Measurements from ENCODE around the gene CHKB.

Gene CHKB

DNA sequence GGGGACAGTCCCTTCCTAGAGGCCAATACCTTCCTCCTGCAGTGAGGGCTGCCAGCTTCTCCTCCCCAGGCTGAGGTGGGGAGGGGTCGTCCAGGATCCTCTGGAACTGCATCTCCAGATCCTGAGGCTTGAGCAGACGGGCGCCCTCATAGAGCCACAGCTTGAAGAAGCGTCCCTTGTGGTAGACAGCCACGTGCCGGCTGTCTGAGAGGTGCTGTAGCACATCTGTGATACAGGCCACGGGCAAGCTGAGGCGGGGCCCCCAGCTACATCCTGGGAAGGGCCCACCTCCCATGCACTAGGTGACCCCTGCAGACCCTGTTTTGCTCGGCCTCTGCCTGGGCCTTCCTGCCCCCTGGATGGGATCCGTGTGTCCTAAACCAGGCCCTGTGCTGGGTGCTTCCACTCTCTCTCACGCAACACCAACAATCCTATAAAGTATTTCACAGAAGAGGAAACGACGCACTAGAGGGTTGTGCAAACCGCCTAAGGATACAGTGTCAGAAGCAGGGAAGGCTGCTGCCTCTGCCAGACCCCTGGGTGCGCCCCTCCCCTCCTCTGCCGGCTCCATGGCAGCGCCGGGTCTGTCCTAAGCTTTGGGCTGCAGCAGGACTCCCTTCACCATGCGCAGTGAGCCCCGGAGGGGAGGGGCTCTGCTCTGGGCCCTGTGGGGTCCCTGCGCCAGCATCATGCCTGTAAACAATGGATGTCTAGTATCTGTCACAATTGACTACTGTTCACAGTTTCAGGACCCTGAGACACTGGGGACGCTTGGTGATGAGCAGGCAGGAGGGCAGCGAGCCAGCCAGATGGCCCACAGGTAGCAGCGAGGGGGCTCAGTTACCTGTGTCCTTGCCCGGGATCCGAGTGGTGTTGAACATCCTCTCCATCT, 8.9 kb downstream of the CHKB start:
- DNase-seq (ENCODE audit: low spot score) = no peak

DNA sequence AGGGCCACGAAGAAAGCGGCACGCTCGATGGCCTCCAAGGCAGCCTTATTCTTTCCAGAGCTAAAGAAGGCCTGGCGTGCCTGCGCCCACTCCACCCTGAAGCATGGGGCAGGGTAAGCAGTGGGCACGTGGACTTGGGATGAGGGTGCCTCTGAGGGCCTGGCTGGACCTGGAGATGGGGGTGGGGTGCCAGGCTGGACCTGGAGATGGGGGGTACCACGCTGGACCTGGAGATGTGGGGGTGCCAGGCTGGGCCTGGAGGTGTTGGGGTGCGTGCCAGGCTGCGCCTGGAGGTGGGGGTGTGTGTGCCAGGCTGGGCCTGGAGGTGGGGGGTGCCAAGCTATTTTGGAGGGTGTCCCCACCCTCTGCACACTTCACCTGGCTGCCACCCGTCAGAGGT, 9.7 kb downstream of the CHKB start:
- no peak for DNase-seq (ENCODE audit: low spot score)

DNA sequence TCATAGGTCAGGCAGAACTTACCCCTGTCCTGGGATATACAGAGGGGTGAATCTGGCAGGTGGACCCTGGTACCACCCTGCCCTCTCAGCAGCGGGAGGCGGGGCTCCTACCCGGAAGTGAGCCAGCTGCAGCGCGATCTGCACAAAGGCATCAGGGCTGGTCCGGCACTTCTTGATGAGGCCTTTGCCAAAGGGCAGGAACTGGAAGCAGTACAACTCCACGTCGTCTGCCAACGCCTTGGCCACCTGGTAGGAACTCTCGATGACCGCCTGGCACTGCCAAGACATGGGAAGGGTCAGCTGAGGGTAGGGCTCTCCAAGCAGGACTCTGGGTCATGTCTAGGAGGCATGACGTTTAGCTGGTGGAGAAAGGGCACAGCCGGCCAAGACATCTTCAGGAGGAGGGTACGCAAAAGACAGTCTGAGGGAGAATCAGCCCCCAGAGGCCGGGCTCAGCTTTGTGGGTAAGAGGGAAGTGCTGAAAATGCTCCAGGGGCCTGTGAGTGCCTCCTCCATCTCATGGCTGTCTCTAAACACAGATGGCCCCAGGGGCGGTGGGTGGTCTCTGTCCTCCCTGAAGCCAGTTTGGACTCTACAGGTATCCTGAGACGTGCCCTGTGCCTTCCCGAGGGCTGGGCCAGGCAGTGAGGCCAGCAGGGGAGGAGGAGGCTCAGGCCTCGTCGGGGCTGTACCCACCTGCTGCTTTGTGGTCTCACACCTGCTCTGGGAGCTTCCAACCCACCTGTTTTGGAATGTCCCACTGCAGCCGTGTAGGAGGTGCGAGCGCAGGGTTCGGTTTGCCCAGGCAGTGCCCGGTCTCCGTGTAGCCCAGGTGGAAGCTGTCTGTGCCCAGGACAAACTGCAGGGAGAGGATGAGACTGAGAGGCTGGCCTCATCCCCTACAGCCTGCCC, 11.1 kb downstream of the CHKB start:
- no peak for DNase-seq (ENCODE audit: low spot score)

DNA sequence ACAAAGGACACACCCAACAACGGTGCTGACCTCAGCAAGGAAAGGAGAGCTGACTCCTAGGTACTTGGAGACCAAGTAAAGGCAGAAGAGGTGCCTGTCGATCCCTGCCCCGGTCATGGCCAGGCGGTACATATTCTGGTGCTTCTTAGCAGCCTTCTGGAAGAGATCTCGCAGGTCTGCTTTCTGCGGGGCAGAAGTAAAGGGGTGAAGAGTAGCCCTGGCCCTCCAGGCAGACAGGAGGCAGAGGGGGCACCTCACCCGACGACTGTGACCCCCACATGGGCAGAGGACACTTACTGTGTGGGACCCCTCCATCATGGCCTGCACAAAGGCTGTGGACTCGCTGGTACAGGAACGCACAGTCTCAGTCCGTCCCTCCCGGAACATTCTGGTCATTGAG, 11.8 kb downstream of the CHKB start:
- DNase-seq (ENCODE audit: low spot score) = no peak

- no peak for DNase-seq (ENCODE audit: low spot score)
Measured at GRCh38 chr22:50569896-50570535, 12.6 kb downstream of the CHKB start.

- no peak for DNase-seq (ENCODE audit: low spot score)
Measured at GRCh38 chr22:50569041-50569459, 13.6 kb downstream of the CHKB start.

- no peak for DNase-seq (ENCODE audit: low spot score)
Measured at GRCh38 chr22:50568626-50569025, 14.0 kb downstream of the CHKB start.

DNA sequence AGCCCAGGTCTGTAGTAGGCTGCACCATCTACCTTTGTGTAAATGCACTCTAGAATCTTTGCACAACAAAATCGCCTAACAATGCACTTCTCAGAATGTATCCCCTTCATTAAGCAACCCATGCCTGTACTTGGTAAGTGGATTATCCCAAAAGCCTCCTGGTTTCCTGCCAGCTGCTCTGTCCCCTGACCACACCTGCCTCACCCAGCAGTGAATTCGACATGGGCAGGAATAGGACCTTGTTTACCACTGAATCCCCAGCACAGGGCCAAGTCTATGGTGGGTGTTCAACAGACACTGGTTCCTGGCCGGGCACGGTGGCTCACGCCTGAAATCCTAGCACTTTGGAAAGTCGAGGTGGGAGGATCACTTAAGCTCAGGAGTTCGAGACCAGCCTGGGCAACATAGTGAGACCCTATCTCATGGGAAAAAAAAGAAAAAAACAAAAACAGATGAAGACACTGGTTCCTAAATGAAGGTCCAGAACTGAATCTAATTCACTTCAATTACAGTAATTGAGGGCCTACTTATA, 14.9 kb downstream of the CHKB start:
- no peak for DNase-seq (ENCODE audit: low spot score)

- no peak for DNase-seq (ENCODE audit: low spot score)
Measured at GRCh38 chr22:50564289-50564688, 18.4 kb downstream of the CHKB start.

- no peak for DNase-seq (ENCODE audit: low spot score)
Measured at GRCh38 chr22:50563413-50564160, 19.1 kb downstream of the CHKB start.

DNA sequence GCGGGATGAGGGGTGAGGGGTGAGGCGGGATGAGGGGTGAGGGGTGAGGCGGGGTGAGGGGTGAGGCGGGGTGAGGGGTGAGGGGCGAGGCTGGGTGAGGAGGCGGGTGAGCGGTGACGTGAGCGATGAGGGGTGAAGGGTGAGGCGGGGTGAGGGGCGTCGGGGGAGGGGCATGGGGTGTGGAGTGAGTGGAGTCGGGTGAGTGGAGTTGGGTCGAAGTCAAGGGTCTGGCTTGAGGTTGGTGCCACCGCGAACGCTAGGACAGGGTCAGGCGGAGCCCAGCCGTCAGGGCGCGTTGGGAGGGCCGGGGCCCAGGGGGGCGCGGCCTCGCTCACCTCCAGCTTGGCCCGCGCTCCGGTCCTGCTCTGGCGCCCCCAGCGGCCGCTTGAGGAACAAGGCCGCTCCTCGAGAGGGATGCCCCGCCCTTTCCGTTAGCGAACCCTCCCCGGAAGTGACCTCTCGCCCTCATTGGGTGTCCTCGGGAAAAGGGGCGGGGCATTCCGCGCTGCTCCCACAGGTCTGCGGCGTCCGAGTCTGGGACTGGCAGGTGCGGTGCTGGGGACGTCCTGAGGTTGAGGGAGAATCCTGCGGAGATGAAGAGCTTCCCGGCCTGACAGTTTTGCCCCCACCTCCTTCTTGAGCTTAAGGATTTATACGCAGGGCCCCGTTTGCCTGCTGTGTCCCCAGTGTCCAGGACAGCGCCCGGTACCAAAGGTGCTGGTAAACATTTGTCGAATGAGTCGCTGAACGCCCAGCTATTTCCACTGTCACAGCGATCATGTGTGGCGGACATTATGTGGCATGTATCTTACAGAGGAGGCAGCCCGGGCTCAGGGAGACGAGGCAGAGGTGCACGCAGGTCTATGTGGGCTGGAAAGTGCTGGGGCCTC, 19.9 kb downstream of the CHKB start, which contains the start of gene SYCE3:
Gene SYCE3 (minus strand): TSS at position 397 of the 890 bp plus-strand sequence. CDS start 6,514 bp downstream, outside the sequence.
- DNase-seq (ENCODE audit: low spot score) = peak; percentile 96

DNA sequence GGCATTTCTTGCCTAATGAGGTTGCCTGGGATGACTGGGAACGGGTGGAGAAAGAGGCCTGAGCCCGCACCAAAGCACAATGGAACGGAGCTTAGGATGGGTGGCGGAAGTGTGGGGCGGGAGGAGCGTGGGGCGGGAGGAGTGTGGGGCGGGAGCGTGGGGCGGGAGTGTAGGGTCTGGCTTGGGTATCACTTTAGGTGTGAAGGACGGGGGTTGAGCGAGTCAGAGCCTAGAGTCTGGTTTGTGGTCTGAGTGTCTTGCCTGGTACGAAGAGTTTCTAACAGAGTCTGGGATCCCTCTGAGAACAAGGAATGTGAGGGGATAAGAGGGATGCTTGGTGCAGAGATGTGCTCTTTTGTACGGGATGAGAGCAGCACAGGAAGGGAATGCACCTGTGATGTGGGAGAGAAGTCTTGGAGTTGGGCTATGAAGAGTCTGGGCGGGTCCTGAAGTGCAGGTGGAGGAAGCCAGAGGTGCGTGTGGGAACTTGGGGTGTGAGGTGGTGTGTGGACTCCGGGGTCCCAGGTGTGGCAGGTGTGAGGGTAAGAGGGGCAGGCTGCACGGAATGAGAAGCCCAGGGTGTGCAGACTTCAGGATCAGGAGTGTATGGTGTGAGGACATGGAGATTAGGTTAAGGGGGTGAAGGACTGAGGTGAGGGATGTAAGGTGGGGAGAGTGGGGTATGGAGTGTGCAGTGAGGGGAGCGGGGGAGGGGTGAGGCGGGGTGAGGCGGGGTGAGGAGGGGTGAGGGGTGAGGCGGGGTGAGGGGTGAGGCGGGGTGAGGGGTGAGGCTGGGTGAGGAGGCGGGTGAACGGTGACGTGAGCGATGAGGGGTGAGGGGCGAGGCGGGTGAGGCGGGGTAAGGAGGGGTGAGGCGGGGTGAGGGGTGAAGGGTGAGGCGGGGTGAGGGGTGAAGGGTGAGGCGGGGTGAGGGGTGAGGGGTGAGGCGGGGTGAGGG, 21.0 kb downstream of the CHKB start:
- no peak for DNase-seq (ENCODE audit: low spot score)

DNA sequence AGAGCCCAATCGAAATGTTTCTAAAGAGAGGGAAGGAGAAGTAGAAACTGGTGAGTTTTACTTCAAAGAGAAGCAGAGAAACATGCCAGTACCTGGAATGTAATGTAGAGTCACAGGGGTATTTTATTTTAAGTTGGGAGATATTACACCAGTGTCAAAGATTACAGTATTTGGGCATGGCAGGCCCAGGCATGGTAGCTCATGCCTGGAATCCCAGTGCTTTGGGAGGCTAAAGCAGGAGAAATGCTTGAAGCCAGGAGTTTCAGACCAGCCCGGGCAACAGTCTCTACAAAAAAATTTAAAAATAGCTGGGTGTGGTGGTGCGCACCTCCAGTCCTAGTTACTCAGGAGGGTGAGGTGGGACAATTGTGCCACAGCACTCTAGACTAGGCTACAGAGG, 22.6 kb downstream of the CHKB start:
- DNase-seq (ENCODE audit: low spot score) = no peak

DNA sequence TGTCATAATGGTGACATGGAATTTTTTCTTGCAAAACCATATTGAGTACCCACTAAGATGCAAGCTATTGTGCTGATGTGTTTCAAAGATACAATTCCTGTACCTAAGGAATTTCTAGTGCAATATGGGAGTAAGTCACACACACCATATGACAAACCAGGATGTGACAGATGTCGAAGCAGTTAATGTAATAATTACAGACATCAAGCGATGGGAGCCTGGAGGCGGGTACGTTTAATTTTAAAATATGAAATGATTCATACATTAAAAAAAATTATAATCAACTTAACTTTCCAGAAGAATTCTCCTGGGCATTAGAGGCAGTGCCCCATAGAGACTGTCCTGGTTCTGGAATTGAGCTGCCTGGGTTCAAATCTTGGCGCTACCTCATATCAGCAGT, 25.9 kb downstream of the CHKB start:
- no peak for DNase-seq (ENCODE audit: low spot score)

DNA sequence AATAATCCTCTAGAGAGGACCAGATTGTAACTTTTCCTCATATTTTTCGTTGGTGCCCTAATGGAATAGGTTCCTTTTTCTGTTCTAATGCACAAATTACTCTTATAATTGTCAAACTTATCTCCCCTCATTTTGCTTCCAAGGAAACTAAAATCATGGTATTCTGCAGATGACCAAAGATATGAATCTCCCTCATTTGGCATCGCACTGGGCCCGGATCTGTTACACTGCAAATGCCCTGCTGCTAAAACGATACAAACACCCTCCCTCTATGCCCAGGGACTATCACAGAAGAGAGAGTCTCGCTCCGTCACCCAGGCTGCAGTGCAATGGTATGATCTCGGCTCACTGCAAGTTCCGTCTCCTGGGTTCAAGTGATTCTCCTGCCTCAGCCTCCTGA, 29.3 kb downstream of the CHKB start:
- DNase-seq (ENCODE audit: low spot score) = no peak

DNA sequence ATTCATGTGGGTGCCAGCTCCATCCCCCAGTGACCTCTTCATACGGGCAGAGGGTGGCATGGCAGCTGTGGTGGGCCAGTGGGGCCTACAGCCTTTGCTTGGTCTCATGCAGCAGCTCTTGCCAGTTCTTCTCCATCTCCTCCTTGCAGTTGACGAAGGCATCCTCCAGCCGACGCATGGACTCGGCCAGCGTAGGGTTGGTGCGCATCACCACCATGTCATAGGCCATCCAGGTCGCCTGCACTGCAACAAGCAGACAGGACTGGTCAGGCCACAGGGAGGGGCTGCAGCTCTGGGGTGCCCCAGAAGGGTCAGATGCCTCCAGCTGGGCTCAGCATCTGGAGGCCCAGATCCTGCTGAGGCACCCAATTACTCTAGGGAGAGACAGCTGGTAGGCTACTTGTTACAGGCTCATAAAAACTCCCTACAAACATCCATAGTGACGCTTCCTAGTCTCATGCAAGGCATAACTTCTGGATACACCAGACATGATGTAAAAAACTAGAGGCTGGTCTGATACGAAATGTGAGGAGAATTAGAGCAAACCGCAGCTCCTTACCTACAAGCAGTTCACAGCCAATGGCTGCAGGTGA, 31.4 kb downstream of the CHKB start:
- no peak for DNase-seq (ENCODE audit: low spot score)

DNA sequence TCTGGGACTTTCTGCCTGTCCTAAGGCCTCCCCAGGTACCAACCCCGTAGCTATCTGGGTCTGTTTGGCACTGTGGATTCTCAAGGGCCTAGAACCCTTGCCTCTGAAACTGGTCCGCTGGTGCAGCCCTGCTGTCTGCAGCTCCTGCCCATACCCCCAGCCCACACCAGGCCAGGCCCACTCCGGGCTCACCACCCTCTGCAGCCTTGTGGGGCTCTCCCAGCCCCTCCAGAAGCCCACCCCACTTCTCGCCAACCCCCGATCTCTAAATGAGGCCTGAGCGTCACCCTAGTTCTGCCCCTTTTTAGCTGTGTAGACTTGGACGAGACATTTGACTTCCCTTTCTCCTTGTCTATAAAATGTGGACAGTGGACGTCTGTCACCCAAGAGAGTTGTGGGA, 32.3 kb downstream of the CHKB start:
- no peak for DNase-seq (ENCODE audit: low spot score)

DNA sequence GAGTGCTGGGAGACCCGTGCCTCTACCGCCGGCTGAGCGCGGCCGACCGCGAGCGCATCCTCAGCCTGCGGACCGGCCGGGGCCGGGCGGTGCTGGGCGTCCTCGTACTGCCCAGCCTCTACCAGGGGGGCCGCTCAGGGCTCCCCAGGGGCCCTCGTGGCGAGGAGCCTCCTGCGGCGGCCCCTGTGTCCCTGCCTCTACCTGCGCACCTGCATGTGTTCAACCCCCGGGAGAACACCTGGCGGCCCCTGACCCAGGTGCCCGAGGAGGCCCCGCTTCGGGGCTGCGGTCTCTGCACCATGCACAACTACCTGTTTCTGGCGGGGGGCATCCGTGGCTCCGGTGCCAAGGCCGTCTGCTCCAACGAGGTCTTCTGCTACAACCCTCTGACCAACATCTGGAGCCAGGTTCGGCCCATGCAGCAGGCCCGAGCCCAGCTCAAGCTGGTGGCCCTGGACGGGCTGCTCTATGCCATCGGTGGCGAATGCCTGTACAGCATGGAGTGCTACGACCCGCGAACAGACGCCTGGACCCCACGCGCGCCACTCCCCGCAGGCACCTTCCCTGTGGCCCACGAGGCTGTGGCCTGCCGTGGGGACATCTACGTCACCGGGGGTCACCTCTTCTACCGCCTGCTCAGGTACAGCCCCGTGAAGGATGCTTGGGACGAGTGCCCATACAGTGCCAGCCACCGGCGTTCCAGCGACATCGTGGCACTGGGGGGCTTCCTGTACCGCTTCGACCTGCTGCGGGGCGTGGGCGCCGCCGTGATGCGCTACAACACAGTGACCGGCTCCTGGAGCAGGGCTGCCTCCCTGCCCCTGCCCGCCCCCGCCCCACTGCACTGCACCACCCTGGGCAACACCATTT, 33.5 kb downstream of the CHKB start:
- peak; percentile 4 for DNase-seq (ENCODE audit: low spot score)
